Measurements from ENCODE around the gene KRTAP2-4.
"Not testable (repeated sequence)": the region's sequence is repeated elsewhere in the genome, so short reads cannot be mapped to it uniquely, and the experiment has no call there.

KRTAP2-4 gene

GRCh38 chr17:41037853-41038350, 27.8 kb downstream of the KRTAP2-4 start:
- DNase-seq (ENCODE audit: low read depth, low spot score), result no peak

GRCh38 chr17:41034346-41034935, 31.2 kb downstream of the KRTAP2-4 start, which contains the start of gene KRTAP1-3:
Gene KRTAP1-3, minus strand, starts transcription at chr17:41034874. Its CDS starts 53 bp downstream, at chr17:41034821.
- DNase-seq (ENCODE audit: low read depth, low spot score), result not testable (repeated sequence)

- DNase-seq (ENCODE audit: low read depth, low spot score), result no peak
These were observed 35.9 kb downstream of the KRTAP2-4 start, which contains the start of gene KRTAP1-4 for GRCh38 chr17:41029633-41030245. Gene KRTAP1-4, minus strand, starts transcription at chr17:41030195. Its CDS starts 117 bp downstream, at chr17:41030078.

GRCh38 chr17:41026715-41027471, 38.8 kb downstream of the KRTAP2-4 start, which contains the start of gene KRTAP1-5:
Gene KRTAP1-5, minus strand, starts transcription at chr17:41027208. Its CDS starts 53 bp downstream, at chr17:41027155.
- DNase-seq (ENCODE audit: low read depth, low spot score), result no peak

- no peak for DNase-seq (ENCODE audit: low read depth, low spot score)
These were observed 41.0 kb downstream of the KRTAP2-4 start for GRCh38 chr17:41024697-41025096.

- no peak for DNase-seq (ENCODE audit: low read depth, low spot score)
These were observed 45.3 kb downstream of the KRTAP2-4 start for GRCh38 chr17:41020336-41020735.

- DNase-seq (ENCODE audit: low read depth, low spot score), result no peak
These were observed 46.3 kb downstream of the KRTAP2-4 start for GRCh38 chr17:41019415-41019814.

- no peak for DNase-seq (ENCODE audit: low read depth, low spot score)
These were observed 47.1 kb downstream of the KRTAP2-4 start for GRCh38 chr17:41018541-41018940.

GRCh38 chr17:41016578-41017215, 49.0 kb downstream of the KRTAP2-4 start:
- no peak for DNase-seq (ENCODE audit: low read depth, low spot score)

- DNase-seq (ENCODE audit: low read depth, low spot score), result no peak
These were observed 50.2 kb downstream of the KRTAP2-4 start for GRCh38 chr17:41015454-41015853.
